SJCRH30 (cell line): ENCODE measurements around the gene ZNF18. TPM values are rescaled to one million over a fixed set of nuclear protein-coding genes. Genes with fewer than 3 reads are reported as not detected.
A peak's percentile ranks its signal among the peaks of the same experiment; 100 is the strongest.

Source experiments
- DNase-seq, 2 experiments: peaks; one replicate each; pipeline ENCODE4 v3.0.0-alpha.2; 2015 to 2020
- H3K27ac ChIP-seq: fragments of 250-450 bp; sonication (Bioruptor Pico); 2 replicates; pipeline ENCODE4 v1.5.1; 2020; ENCODE audit warnings: mild to moderate bottlenecking, moderate library complexity
- H3K27me3 ChIP-seq: fragments of 250-450 bp; sonication (Bioruptor Pico); 2 replicates; pipeline ENCODE4 v1.5.1; 2020; ENCODE audit warnings: mild to moderate bottlenecking, moderate library complexity
- H3K36me3 ChIP-seq: fragments of 250-450 bp; sonication (Bioruptor Pico); 2 replicates; pipeline ENCODE4 v1.5.1; 2020; ENCODE audit warnings: mild to moderate bottlenecking, moderate library complexity
- H3K4me1 ChIP-seq: fragments of 250-450 bp; sonication (Bioruptor Pico); 2 replicates; pipeline ENCODE4 v1.5.1; 2020; ENCODE audit warnings: mild to moderate bottlenecking, moderate library complexity
- H3K4me3 ChIP-seq: fragments of 250-450 bp; sonication (Bioruptor Pico); 2 replicates; pipeline ENCODE4 v1.5.1; 2020; ENCODE audit warnings: mild to moderate bottlenecking, moderate library complexity
- H3K9me3 ChIP-seq: fragments of 250-450 bp; sonication (Bioruptor Pico); replicated peaks from 2 replicates; pipeline ENCODE4 v1.5.1; 2020; ENCODE audit warnings: mild to moderate bottlenecking, moderate library complexity
- total RNA-seq: library from RNA; depleted of rRNA; stranded (reverse); fragments of >200 nt; shearing (Covaris generic); gene quantifications from 2 replicates; pipeline ENCODE4 v1.2.3, GENCODE V29; 2014; rRNA removed

Gene ZNF18
- total RNA-seq: 3.7 TPM in 2 replicates

- H3K4me3 ChIP-seq: peak within 1 kb of the TSS; percentile 76
- H3K4me1 ChIP-seq: no peaks in the 10 kb centered on the region; the same call in 1 of the 2 replicates
- DNase-seq: peak; percentile 93
- H3K9me3 ChIP-seq: no peaks in the 10 kb centered on the region
- H3K27ac ChIP-seq: peak within 1 kb of the TSS; percentile 49
- no peaks in the 10 kb centered on the region for H3K27me3 ChIP-seq
- no peaks in the 10 kb centered on the region for H3K36me3 ChIP-seq
Measured at GRCh38 chr17:11997147-11997971, at the start of gene ZNF18. TSS of gene ZNF18 (minus strand) at chr17:11997475. CDS start at chr17:11992829, 4,646 bp downstream.

GRCh38 chr17:12046786-12047185 is 49.5 kb upstream of the ZNF18 start:
- Histone ChIP-seq H3K36me3 (0 out of 2 replicates have a peak, but pooled peaks cover 2% of the 10 kb centered on the region), H3K27me3 (no peaks in the 10 kb centered on the region), H3K9me3 (no peaks in the 10 kb centered on the region), H3K4me1 (no peaks in the 10 kb centered on the region), H3K27ac (no peak overlapping the region), H3K4me3 (no peak overlapping the region)
- no peak for DNase-seq

- Histone ChIP-seq H3K4me1 (0 out of 2 replicates have a peak, but pooled peaks cover 2% of the 10 kb centered on the region), H3K9me3 (no peaks in the 10 kb centered on the region), H3K36me3 (0 out of 2 replicates have a peak, but pooled peaks cover 2% of the 10 kb centered on the region), H3K27me3 (no peaks in the 10 kb centered on the region), H3K4me3 (no peak overlapping the region), H3K27ac (no peak overlapping the region)
- DNase-seq: no peak
Measured at GRCh38 chr17:12043702-12044101, 46.4 kb upstream of the ZNF18 start.

- no peak overlapping the region for H3K4me3 ChIP-seq
- no peaks in the 10 kb centered on the region for H3K9me3 ChIP-seq
- H3K27ac ChIP-seq: no peak overlapping the region
- no peak for DNase-seq
- no peaks in the 10 kb centered on the region for H3K27me3 ChIP-seq
- H3K4me1 ChIP-seq: 0 out of 2 replicates have a peak, but pooled peaks cover 2% of the 10 kb centered on the region
- H3K36me3 ChIP-seq: 0 out of 2 replicates have a peak, but pooled peaks cover 2% of the 10 kb centered on the region
Measured at GRCh38 chr17:12041312-12041711, 44.0 kb upstream of the ZNF18 start.

DNA sequence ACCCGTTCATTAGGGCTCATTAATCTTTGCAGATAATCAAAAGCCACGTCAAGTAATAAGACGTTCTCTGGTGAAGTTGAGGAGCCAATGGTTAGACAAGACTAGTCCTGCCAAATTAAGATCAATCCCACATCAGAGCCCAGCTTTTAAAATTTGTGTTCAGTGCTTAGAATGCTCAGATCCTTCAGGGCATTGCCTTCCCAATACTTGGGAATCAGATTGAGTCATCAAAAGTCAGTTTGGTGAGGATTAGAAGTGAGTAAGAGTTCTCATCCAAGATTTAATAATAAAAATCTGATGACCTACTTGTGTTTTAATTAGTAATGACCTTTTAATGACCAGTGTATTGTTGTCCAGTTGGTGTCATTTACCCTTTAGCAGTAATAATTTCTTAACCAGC is 43.2 kb upstream of the ZNF18 start:
- Histone ChIP-seq H3K4me1 (0 out of 2 replicates have a peak, but pooled peaks cover 2% of the 10 kb centered on the region), H3K36me3 (peaks cover 5% of the 10 kb centered on the region; the same call in 1 of the 2 replicates), H3K27me3 (no peaks in the 10 kb centered on the region), H3K4me3 (no peak overlapping the region), H3K27ac (no peak overlapping the region), H3K9me3 (no peaks in the 10 kb centered on the region)
- DNase-seq: no peak

DNA sequence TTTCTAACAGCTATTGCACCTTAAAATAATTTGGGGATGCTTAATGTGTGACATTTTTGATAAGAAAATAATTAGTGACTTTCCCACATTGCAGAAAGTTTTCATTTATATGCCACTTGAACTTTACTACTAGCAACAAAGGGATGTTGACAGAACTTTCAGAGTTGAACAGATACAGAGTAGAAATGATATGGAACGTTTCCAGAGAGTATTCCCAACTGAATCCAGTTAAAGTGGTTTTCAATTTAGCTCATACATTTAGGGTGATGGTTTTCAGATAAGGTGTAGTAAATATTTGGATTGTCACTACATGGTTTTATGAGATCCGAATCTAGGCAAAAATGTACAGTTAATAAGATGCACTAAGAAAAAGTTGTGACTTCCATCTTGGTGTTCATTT is 40.7 kb upstream of the ZNF18 start:
- Histone ChIP-seq H3K27me3 (no peaks in the 10 kb centered on the region), H3K9me3 (no peaks in the 10 kb centered on the region), H3K4me1 (0 out of 2 replicates have a peak, but pooled peaks cover 2% of the 10 kb centered on the region), H3K4me3 (no peak overlapping the region), H3K36me3 (peaks cover 2% of the 10 kb centered on the region; the same call in 1 of the 2 replicates), H3K27ac (no peak overlapping the region)
- no peak for DNase-seq

- DNase-seq: no peak
- H3K4me3 ChIP-seq: no peak overlapping the region
- H3K4me1 ChIP-seq: no peaks in the 10 kb centered on the region
- H3K27me3 ChIP-seq: no peaks in the 10 kb centered on the region
- H3K27ac ChIP-seq: no peak overlapping the region
- H3K36me3 ChIP-seq: peaks cover 2% of the 10 kb centered on the region; the same call in 1 of the 2 replicates
- no peaks in the 10 kb centered on the region for H3K9me3 ChIP-seq
Measured at GRCh38 chr17:12035673-12036072, 38.4 kb upstream of the ZNF18 start.

DNA sequence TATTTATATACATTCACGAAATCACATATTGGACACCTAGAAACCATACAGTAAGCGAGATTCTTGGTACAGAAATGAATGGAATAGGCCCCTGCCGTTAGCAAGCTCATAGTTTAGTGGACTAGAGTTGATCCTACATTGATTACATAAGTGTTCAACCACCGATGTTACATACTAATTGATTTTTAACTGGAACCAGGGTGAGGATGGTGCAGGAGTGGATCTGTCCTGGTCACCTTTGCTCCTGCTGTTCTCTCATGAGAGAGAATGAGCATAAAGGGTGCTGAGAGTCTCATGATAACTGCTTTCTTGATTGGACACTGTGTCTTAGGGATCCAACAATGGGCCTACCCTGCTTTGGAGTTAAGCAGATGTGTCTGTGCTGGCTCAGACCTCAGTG is 37.3 kb upstream of the ZNF18 start:
- H3K27ac ChIP-seq: no peak overlapping the region
- H3K9me3 ChIP-seq: no peaks in the 10 kb centered on the region
- no peaks in the 10 kb centered on the region for H3K27me3 ChIP-seq
- DNase-seq: no peak
- no peaks in the 10 kb centered on the region for H3K4me1 ChIP-seq
- H3K4me3 ChIP-seq: no peak overlapping the region
- peaks cover 2% of the 10 kb centered on the region; the same call in 1 of the 2 replicates for H3K36me3 ChIP-seq

GRCh38 chr17:12028611-12029010 is 31.3 kb upstream of the ZNF18 start:
- Histone ChIP-seq H3K4me3 (no peak overlapping the region), H3K27ac (no peak overlapping the region), H3K9me3 (no peaks in the 10 kb centered on the region), H3K36me3 (no peaks in the 10 kb centered on the region), H3K27me3 (no peaks in the 10 kb centered on the region), H3K4me1 (no peaks in the 10 kb centered on the region)
- DNase-seq: no peak

DNA sequence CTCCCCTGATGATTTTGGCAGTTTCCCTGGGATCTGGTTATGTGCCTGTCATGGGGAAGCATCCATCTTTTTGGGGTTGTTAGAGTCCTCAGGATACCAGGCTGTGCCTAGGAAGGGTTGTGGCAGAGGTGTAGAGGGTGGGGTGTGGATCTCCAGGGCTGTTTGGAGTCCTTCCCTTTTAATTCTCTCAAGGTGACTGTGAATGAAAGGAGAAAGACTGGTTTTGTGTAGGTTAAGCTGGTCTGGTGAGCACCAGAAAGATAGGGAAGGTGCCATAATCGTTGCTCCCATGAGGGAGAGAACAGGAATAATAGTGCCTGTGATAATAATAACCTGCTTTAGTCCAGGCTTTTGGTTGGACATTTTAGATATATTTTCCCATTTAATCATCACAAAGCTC is 30.4 kb upstream of the ZNF18 start:
- Histone ChIP-seq H3K36me3 (no peaks in the 10 kb centered on the region), H3K4me1 (no peaks in the 10 kb centered on the region), H3K9me3 (no peaks in the 10 kb centered on the region), H3K27ac (no peak overlapping the region), H3K4me3 (no peak overlapping the region), H3K27me3 (no peaks in the 10 kb centered on the region)
- DNase-seq: no peak

DNA sequence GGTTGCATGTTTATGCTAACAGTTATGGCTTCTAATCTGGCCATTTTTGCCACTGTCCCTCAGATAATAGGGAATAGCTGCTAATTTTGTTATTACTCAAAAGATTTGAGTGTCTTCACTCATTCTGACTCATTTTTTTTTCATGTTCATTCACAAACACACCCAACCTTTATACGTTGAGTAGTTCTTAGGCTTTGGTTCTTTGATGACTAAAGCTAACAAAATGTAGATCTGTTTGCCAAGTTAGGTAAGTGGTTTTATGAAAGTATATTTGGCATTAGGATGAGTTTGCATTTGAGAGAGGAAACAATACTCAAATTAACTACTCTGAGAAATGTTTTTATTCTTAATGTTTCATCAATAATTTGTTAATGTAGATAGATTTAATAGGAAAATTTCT is 27.1 kb upstream of the ZNF18 start:
- Histone ChIP-seq H3K27ac (no peak overlapping the region), H3K36me3 (no peaks in the 10 kb centered on the region), H3K9me3 (no peaks in the 10 kb centered on the region), H3K4me1 (no peaks in the 10 kb centered on the region), H3K4me3 (no peak overlapping the region), H3K27me3 (no peaks in the 10 kb centered on the region)
- no peak for DNase-seq

GRCh38 chr17:12022310-12022709 is 25.0 kb upstream of the ZNF18 start:
- no peak overlapping the region for H3K27ac ChIP-seq
- no peaks in the 10 kb centered on the region for H3K9me3 ChIP-seq
- H3K36me3 ChIP-seq: no peaks in the 10 kb centered on the region
- H3K4me1 ChIP-seq: no peaks in the 10 kb centered on the region
- peak overlapping the region; percentile 94 for H3K4me3 ChIP-seq
- no peaks in the 10 kb centered on the region for H3K27me3 ChIP-seq
- DNase-seq: no peak

GRCh38 chr17:12021623-12022140 is 24.4 kb upstream of the ZNF18 start:
- Histone ChIP-seq H3K4me1 (no peaks in the 10 kb centered on the region), H3K4me3 (peak overlapping the region; percentile 94), H3K27me3 (no peaks in the 10 kb centered on the region), H3K27ac (no peak overlapping the region), H3K36me3 (no peaks in the 10 kb centered on the region), H3K9me3 (no peaks in the 10 kb centered on the region)
- DNase-seq: no peak

DNA sequence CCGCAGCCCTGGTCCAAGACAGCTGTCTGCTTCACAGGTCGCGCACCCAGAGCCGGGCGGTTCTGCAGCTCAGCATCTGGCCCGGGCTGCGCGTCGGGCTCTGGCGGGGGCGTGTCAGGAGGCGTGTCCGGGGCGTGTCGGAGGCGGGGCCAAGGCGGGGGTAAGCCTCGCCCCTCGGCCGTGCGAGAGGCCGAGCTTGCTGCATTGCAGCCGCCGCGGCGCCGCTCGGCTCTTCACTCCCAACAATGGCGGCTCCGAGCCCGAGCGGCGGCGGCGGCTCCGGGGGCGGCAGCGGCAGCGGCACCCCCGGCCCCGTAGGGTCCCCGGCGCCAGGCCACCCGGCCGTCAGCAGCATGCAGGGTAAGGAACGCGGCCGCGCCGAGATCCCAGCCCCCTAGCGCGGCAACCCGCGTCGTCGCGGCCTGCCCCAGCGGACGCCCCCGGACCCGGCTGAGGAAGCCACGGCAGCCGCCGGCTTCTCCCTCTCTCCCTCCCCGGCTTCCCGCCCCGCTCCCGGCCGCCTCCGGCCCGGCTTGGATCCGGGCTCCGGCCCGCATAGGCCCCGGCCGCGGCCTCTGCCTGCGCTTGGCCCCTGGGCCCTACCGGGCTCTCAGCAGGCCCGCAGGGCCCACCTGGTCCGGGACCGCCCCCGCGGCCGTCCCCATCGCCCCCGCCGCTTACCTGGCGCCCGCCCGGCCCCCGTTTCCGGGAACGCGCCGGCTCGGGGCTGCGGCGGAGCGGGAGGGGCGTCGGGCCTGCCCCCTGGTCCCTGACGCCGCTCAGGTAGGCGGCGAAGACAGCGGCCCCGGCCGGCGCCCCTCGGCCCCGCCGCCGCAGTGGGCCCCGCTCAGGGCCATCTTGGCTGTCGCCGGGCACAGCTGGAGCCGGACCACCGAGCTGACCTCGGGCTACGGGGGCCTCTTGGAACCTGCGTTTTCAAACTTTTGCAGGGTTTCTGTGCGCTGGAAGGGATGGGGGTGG is 23.7 kb upstream of the ZNF18 start, which contains the start of gene MAP2K4:
MAP2K4 (plus strand) TSS at position 236 of the 981 bp plus-strand sequence; CDS start at position 246, 10 bp downstream.
- peak; percentile 79 to 84 for DNase-seq
- Histone ChIP-seq H3K9me3 (no peaks in the 10 kb centered on the region), H3K4me3 (peak within 1 kb of the TSS; percentile 94), H3K36me3 (no peaks in the 10 kb centered on the region), H3K27ac (no peak within 1 kb of the TSS; the same call in 1 of the 2 replicates), H3K4me1 (no peaks in the 10 kb centered on the region), H3K27me3 (no peaks in the 10 kb centered on the region)
